GM19328 (cell line): ENCODE results near the gene IFNGR2.
"Not testable (repeated sequence)": the region's sequence is repeated elsewhere in the genome, so short reads cannot be mapped to it uniquely, and the experiment has no call there.

ENCODE experiments used
- ATAC-seq: cut with Tn5 transposase; IDR thresholded peaks from one replicate; pipeline ENCODE4 v1.9.1; 2021; ENCODE audit warnings: mild to moderate bottlenecking, moderate library complexity; ENCODE audit not compliant: unreplicated experiment

The IFNGR2 gene

GRCh38 chr21:33403128-33403785, at the start of gene IFNGR2:
Gene IFNGR2, plus strand, starts transcription at chr21:33403413. Its CDS starts 131 bp downstream, at chr21:33403544.
- no peak for ATAC-seq

DNA sequence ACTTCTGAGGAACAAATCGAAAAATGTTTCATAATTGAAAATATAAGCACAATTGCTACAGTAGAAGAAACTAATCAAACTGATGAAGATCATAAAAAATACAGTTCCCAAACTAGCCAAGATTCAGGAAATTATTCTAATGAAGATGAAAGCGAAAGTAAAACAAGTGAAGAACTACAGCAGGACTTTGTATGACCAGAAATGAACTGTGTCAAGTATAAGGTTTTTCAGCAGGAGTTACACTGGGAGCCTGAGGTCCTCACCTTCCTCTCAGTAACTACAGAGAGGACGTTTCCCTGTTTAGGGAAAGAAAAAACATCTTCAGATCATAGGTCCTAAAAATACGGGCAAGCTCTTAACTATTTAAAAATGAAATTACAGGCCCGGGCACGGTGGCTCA, 47.9 kb upstream of the IFNGR2 start:
- ATAC-seq: no peak

- no peak for ATAC-seq
Observed at GRCh38 chr21:33355996-33356395, 47.2 kb upstream of the IFNGR2 start.

GRCh38 chr21:33357177-33357576, 46.0 kb upstream of the IFNGR2 start:
- ATAC-seq: no peak

- no peak for ATAC-seq
Observed at GRCh38 chr21:33359446-33359845, 43.8 kb upstream of the IFNGR2 start.

DNA sequence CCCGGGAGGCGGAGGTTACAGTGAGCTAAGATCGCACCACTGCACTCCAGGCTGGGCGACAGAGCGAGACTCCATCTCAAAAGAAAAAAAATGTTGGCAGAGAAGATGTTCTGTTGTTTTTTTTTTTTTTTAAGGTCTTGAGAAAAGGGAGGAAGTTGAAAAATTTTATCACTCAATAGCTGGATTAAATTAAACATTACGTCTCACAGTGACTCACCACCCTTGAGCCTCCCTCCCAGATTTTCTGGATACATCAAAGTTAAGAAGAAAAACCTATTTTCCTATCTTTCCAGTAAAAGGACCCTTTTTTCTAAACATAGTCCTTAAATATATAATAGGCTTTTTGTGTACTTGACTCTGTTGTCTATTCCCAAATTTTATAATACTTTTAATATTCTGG, 42.9 kb upstream of the IFNGR2 start:
- ATAC-seq: no peak

DNA sequence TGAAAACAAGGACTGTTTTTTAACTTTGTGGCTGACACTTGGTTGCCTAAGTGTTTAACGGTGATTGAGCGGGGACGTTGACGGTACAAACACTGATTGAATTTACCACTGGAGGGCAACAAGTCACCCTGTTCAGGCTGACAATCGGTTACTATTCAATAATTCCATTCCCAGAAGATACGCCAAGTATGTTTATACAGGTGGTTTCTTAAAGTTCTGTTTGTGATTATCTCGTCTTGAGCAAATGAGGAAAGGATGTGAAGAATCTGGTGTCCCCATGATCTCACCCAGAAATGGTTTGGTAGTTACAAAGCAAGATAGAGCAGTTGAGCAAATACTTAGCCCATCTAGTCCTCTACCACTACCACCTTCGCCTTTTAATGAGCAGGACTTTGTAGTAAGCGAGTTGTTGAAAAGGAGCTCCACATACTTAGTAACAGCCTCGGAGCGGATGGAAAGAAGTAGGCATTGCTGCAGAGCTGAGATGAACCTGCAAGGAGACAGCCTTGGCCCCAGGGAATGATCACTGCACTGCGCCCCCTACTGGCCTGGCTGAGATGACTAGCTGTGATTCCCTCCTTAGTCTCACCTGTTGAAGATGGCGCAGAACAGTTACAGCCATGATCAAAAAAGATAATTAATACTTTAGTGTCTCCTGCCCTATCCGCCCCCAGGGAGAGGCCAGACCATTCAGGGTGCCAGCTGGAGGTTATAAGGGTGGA, 42.2 kb upstream of the IFNGR2 start:
- ATAC-seq: peak; percentile 67

DNA sequence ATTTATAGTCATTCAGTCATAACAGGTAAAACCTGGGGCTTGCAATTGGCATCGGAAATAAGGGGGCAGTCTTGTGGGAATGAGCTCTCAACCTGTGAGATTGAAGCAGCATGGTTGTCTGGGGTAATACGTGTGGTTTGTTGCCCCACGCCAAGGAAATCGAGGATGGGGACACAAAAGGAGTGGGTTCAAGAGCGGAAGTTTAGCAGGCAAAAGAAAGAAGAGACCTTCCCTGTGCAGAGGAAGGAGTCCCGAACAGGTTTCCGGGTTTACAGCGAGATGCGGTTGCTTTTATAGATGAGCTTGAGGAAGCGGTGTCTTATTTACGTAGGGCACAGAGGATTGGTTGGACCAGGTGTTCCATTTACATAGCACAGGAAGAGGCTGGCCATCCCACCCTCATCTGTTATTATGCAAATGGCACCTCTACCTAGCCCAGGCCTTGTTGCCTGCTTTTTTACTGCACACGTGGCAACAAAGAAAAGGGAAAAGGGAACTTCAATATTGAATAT, 41.1 kb upstream of the IFNGR2 start:
- ATAC-seq: no peak

DNA sequence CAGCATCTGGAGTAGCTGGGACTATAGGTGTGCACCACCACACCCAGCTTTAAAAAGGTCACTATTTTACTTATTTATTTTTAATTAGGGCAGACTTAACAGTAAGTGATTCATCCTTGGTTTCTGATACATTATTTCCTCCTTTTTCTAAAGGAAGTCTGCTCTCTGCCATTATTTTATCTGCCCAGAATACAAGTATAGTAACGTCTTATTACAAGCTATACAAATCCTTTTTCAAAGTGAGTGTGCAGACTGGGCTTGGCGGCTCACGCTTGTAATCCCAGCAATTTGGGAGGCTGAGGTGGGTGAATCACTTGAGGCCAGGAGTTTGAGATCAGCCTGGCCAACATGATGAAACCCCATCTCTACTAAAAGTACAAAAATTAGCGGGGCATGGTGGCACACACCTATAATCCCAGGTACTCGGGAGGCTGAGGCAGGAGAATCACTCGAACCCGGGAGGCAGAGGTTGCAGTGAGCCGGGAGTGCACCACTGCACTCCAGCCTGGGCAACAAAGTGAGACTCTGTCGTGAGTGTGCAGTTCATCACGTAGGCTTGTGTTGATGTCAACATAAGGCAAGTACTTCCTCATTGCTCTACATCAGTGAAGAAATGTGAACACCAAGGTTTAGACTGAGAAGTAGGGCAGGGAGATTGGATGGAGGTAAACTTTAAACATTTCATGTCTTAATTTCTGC, 39.2 kb upstream of the IFNGR2 start:
- not testable (repeated sequence) for ATAC-seq

DNA sequence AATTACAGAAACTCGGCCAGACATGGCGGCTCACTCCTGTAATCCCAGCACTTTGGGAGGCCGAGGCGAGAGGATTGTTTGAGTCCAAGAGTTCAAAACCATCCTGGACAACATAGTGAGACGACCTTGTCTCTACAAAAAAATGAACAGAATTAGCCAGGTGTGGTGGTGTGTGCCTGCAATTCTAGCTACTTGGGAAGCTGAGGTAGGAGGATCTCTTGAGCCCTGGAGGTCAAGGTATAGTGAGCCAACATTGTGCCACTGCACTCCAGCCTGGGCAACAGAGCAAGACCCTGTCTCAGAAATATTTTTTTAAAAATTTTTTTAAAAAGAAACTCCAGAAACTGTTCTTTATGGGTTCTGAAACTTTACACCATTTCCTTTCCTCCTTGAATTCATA, 38.4 kb upstream of the IFNGR2 start:
- no peak for ATAC-seq

- ATAC-seq: no peak
Observed at GRCh38 chr21:33367309-33367973, 35.8 kb upstream of the IFNGR2 start.

DNA sequence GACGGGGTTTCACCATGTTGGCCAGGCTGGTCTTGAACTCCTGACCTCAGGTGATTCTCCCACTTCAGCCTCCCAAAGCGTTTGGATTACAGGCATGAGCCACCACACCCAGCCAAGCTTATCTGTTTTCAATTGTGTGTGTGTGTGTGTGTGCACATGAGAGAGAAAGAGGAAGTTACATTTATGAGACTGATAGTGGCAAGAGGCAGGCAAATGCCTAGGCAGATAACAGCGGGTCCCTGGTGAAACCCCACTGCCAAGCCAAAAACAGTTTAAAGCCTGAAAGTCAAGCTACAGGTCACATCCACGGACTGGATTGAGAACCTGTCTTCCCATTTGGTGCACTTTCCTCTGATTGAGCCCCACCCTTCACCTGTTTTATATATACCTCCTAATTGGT, 35.1 kb upstream of the IFNGR2 start:
- no peak for ATAC-seq

DNA sequence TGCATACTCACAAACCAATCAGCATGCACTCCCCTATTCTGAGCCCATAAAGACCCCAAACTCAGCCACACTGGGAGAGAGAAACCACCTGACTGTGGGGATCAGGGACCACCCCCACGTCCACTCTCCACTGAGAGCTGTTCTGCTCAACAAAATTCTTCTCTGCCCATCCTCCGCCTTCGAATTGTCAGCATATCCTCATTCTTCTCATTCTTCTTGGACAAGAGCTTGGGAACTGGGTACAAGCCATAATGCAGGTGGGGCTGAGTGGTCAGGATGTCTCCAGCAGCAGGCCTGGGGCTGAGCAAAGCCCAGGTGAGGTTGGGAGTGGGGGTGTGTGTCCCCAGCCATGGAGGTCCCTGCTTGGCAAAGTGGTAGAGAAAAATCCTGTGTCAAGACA, 34.6 kb upstream of the IFNGR2 start:
- ATAC-seq: no peak

DNA sequence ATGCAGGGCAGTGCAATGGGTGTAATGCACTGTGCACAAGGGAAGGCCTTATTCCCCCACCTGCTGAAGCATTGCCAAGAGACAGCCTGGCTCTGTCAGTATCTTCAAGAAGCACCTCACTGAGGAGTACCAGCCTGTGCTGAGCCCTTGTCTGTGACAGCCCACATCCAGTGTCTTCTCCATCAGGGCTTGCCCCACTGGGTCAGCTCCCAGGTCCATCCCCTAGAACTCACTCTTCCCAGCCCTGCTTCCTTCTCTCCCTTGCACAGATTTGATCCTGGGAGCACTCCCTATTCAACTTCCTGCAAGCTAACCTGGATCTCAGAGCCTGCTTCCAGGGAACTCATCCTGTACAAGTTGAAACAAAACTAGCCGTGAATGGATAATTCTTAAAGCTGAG, 33.6 kb upstream of the IFNGR2 start:
- no peak for ATAC-seq

GRCh38 chr21:33370305-33370704, 32.9 kb upstream of the IFNGR2 start:
- no peak for ATAC-seq

- ATAC-seq: no peak
Observed at GRCh38 chr21:33371366-33371765, 31.8 kb upstream of the IFNGR2 start.

DNA sequence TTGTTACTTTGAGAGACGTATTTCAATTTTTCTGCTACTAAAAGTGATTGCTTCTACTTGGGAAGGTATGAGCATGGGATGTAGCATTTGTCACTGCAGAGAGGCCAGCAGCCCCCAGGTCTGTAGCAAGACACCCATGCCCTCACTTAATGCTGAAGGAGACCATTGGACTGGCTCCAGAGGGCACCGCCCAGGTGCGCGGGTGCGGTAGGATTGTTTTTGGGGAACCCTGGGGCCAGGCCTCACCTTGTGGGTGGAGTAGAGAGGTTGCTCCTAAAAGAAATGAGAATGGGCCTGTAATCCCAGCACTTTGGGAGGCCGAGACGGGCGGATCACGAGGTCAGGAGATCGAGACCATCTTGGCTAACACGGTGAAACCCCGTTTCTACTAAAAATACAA, 30.6 kb upstream of the IFNGR2 start:
- ATAC-seq: no peak

DNA sequence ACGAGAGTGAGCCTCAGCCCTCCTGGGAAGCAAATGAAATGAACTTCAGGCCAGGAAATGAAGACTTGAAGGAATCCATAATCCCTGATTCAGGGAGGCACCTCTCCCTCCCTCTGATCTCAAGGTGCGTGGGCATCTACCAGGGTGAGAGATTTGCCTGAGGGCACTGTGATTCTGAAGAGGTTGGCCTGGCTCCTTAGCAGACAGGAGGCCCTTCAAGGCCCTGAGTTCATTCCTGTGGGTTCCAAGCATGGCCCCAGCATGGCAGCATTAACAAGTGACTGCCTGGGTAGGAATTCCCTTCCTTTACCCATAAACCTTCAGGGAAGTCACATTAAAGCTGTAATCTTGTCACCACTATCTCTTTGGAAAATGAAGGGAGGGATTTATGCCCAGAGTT, 29.8 kb upstream of the IFNGR2 start:
- ATAC-seq: no peak

- no peak for ATAC-seq
Observed at GRCh38 chr21:33374080-33374449, 29.1 kb upstream of the IFNGR2 start.

GRCh38 chr21:33374450-33375096, 28.6 kb upstream of the IFNGR2 start:
- no peak for ATAC-seq

GRCh38 chr21:33375101-33375644, 28.0 kb upstream of the IFNGR2 start:
- no peak for ATAC-seq
